ENCODE measurements around the gene FLOT1. TPM values are rescaled to one million over a fixed set of nuclear protein-coding genes. Genes with fewer than 3 reads are reported as not detected.
A peak's percentile ranks its signal among the peaks of the same experiment; 100 is the strongest.

Gene FLOT1
- total and polyA plus RNA-seq, 9 of the 15 experiments (the other 6 are each of a cell fraction or from before 2014, with no cell fraction given): 11.7 to 149 (median 118) TPM

DNA sequence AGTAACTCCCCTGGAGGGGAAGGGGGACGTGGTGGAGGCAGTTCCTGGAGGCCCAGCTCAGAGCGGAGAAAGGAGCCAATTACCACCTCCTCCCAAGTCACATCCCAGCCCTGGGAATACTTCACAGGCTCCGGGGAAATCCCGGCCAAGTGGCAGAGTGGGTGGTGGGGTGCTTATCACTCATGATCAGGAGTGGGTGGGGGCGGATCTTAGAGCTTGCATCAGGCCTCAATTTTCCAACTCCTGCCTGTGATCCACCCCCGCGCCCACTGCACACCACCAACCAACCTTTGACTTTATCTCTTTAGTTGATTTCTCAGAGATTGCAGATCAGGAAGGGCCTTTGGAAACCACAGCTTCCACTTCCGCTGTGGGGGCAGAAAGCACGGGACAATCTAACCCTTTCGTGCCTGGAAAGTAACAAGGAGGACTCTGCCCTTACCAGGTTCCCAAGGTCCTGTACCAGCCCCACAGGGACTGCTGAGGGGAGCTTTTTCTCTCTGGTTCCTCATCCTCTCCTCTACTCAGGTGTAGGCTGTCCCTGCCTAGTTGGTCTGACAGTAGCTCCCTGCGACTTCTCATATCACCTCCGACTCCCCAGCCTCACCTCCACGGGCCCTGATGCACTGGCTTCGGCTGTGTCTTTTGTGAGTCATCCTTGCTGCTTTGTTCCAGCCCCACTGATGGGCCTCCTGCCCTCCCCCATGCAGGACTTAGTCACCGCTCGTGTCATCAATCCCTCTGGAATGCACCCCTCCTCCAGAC lies 26.8 kb upstream of the FLOT1 start (continued):
- TF ChIP-seq, protein P1, sequence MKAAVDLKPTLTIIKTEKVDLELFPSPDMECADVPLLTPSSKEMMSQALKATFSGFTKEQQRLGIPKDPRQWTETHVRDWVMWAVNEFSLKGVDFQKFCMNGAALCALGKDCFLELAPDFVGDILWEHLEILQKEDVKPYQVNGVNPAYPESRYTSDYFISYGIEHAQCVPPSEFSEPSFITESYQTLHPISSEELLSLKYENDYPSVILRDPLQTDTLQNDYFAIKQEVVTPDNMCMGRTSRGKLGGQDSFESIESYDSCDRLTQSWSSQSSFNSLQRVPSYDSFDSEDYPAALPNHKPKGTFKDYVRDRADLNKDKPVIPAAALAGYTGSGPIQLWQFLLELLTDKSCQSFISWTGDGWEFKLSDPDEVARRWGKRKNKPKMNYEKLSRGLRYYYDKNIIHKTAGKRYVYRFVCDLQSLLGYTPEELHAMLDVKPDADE (conservative IDR thresholded peaks at IDR 0.05; ENCODE audit: control insufficient read depth, low read depth, low read length): 0 out of 2 replicates have a peak, but pooled peaks have one; percentile 31
- TF ChIP-seq EWSR1 (IDR thresholded peaks at IDR 0.05; ENCODE audit: borderline replicate concordance, low read depth, partially characterized antibody): no peak
- TF ChIP-seq RBM15 (IDR thresholded peaks at IDR 0.05; ENCODE audit: insufficient read depth, low read length): no peak
- peak; percentile 73; the same call in 1 of the 2 replicates for TF ChIP-seq SMAD4 (CRISPR knock-in tag; conservative IDR thresholded peaks at IDR 0.05)
- TF ChIP-seq, protein P2, sequence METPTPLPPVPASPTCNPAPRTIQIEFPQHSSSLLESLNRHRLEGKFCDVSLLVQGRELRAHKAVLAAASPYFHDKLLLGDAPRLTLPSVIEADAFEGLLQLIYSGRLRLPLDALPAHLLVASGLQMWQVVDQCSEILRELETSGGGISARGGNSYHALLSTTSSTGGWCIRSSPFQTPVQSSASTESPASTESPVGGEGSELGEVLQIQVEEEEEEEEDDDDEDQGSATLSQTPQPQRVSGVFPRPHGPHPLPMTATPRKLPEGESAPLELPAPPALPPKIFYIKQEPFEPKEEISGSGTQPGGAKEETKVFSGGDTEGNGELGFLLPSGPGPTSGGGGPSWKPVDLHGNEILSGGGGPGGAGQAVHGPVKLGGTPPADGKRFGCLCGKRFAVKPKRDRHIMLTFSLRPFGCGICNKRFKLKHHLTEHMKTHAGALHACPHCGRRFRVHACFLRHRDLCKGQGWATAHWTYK (CRISPR knock-in tag; IDR thresholded peaks at IDR 0.05): 0 out of 2 replicates have a peak, but pooled peaks have one; percentile 14
- TF ChIP-seq PREB (CRISPR knock-in tag; IDR thresholded peaks at IDR 0.05): no peak
- TF ChIP-seq RAD21 (CRISPR knock-in tag; conservative IDR thresholded peaks at IDR 0.05 in 1 of 2, IDR thresholded peaks at IDR 0.05 in 1 of 2): peak; percentile 16 to 39
- peak; percentile 61; the same call in 1 of the 2 replicates for TF ChIP-seq ZBTB2 (IDR thresholded peaks at IDR 0.05)
- no peak for TF ChIP-seq ZBED1 (IDR thresholded peaks at IDR 0.05)
- no peak for TF ChIP-seq SLC30A9 (CRISPR knock-in tag; IDR thresholded peaks at IDR 0.05)
- peak; percentile 74 for TF ChIP-seq FOS (IDR thresholded peaks at IDR 0.05; ENCODE audit: extremely low read depth, insufficient read length)
- TF ChIP-seq ZBTB43 (CRISPR knock-in tag; IDR thresholded peaks at IDR 0.05): no peak
- peak; percentile 83 for TF ChIP-seq MEIS2 (IDR thresholded peaks at IDR 0.05; ENCODE audit: partially characterized antibody)
- TF ChIP-seq, protein P3, sequence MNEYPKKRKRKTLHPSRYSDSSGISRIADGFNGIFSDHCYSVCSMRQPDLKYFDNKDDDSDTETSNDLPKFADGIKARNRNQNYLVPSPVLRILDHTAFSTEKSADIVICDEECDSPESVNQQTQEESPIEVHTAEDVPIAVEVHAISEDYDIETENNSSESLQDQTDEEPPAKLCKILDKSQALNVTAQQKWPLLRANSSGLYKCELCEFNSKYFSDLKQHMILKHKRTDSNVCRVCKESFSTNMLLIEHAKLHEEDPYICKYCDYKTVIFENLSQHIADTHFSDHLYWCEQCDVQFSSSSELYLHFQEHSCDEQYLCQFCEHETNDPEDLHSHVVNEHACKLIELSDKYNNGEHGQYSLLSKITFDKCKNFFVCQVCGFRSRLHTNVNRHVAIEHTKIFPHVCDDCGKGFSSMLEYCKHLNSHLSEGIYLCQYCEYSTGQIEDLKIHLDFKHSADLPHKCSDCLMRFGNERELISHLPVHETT (CRISPR knock-in tag; conservative IDR thresholded peaks at IDR 0.05 in 1 of 2, IDR thresholded peaks at IDR 0.05 in 1 of 2): peak in 1 of 2 experiments; percentile 74; a peak in 2 of 4 replicates
- peak; percentile 34; the same call in 1 of the 2 replicates for TF ChIP-seq NCOR1 (IDR thresholded peaks at IDR 0.05)
- TF ChIP-seq IRF9 (tag; IDR thresholded peaks at IDR 0.05): no peak
